Mesendoderm (in vitro differentiated cells): ENCODE results near the gene TPCN1. TPM values are rescaled to one million over a fixed set of nuclear protein-coding genes. Genes with fewer than 3 reads are reported as not detected.

Experiments used
- small RNA-seq: library from polyadenylated mRNA; stranded (forward); fragments of <200 nt; extraction: miRNeasy Mini kit (QIAGEN cat#:217004); gene quantifications from one replicate; pipeline ENCODE3, GENCODE V24; 2013; ENCODE audit not compliant: insufficient read depth

TPCN1 gene

Small RNA genes lying within 50 kb of the gene (small RNA-seq; reads per million reads assigned to genes)
- not detected for gene MIR6762
- gene RF00019, result not detected
